Measurements from ENCODE around the gene DNM2. TPM values are rescaled to one million over a fixed set of nuclear protein-coding genes. Genes with fewer than 3 reads are reported as not detected.

Gene DNM2
- total RNA-seq, 1 donor: 102 TPM

DNA sequence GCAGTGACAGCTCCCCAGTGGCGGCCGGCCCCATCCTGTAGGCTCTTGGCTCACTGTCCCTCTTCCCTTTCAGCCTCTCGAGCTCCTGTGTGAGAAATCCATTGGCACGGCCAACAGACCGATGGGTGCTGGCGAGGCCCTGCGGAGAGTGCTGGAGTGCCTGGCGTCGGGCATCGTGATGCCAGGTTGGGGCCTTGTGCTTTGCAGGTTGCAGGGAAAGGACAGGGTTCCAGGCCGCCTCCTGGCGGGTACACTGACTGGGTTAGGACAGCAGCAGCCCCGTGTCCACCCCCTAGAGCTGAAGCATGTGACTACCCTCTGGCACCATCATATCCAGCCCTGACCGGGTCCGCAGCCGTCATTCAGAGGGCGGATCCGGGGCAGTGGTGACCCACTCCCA, 38.1 kb upstream of the DNM2 start:
- Histone ChIP-seq H3K4me2 (ENCODE audit: insufficient read depth, low read length) (no peak overlapping the region), H3K4me3 (ENCODE audit: insufficient read depth, low read length) (no peak overlapping the region), H3K27me3 (ENCODE audit: insufficient read depth, low read length) (no peaks in the 10 kb centered on the region), H3K79me2 (ENCODE audit: insufficient read depth, low read length) (peaks cover 87% of the 10 kb centered on the region), H3K9me3 (ENCODE audit: low read depth, low read length) (no peaks in the 10 kb centered on the region), H3K36me3 (ENCODE audit: insufficient read depth, low read length) (peaks cover 89% of the 10 kb centered on the region), H3K27ac (ENCODE audit: low read depth, low read length) (no peak overlapping the region), H3K4me1 (ENCODE audit: insufficient read depth, low read length) (no peaks in the 10 kb centered on the region), H4K20me1 (ENCODE audit: insufficient read depth, low read length) (peaks cover 48% of the 10 kb centered on the region), H2AFZ (ENCODE audit: low read length) (no peak overlapping the region)
- DNase-seq (ENCODE audit: insufficient read length, low spot score, missing footprints): peak; percentile 27
- TF ChIP-seq, protein P1, sequence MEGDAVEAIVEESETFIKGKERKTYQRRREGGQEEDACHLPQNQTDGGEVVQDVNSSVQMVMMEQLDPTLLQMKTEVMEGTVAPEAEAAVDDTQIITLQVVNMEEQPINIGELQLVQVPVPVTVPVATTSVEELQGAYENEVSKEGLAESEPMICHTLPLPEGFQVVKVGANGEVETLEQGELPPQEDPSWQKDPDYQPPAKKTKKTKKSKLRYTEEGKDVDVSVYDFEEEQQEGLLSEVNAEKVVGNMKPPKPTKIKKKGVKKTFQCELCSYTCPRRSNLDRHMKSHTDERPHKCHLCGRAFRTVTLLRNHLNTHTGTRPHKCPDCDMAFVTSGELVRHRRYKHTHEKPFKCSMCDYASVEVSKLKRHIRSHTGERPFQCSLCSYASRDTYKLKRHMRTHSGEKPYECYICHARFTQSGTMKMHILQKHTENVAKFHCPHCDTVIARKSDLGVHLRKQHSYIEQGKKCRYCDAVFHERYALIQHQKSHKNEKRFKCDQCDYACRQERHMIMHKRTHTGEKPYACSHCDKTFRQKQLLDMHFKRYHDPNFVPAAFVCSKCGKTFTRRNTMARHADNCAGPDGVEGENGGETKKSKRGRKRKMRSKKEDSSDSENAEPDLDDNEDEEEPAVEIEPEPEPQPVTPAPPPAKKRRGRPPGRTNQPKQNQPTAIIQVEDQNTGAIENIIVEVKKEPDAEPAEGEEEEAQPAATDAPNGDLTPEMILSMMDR (IDR thresholded peaks at IDR 0.05; ENCODE audit: extremely low read depth, low read depth, low read length): no peak

DNA sequence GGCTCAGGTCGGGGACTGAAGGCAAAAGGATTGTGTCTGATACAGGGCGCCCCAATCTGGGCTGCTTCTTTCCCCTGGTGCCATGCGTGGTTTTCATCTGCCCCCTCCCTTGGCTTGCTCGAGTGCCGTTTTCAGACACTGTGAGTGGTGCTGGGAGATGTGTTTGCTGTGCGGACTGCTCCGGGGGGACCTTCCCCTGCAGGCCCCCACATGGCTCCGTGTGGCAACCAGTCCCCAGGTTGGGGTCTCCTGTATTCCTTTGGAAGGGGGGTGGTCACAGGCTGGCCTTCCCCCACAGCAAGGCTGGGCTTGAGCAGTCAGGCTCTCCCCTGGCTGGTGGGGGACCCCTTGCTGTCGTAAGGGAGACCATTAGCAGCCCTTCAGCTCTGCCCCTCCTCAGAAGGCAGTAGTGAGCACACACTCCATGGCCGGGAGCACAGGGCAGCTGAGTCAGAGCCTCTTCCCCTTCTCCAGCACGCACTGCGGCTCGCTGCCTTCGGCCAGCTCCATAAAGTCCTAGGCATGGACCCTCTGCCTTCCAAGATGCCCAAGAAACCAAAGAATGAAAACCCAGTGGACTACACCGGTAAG, 37.2 kb upstream of the DNM2 start:
- Histone ChIP-seq H3K4me1 (ENCODE audit: insufficient read depth, low read length) (no peaks in the 10 kb centered on the region), H4K20me1 (ENCODE audit: insufficient read depth, low read length) (peaks cover 44% of the 10 kb centered on the region), H3K27me3 (ENCODE audit: insufficient read depth, low read length) (no peaks in the 10 kb centered on the region), H3K79me2 (ENCODE audit: insufficient read depth, low read length) (peaks cover 85% of the 10 kb centered on the region), H2AFZ (ENCODE audit: low read length) (no peak overlapping the region), H3K4me2 (ENCODE audit: insufficient read depth, low read length) (no peak overlapping the region), H3K36me3 (ENCODE audit: insufficient read depth, low read length) (peaks cover 94% of the 10 kb centered on the region), H3K9me3 (ENCODE audit: low read depth, low read length) (no peaks in the 10 kb centered on the region), H3K4me3 (ENCODE audit: insufficient read depth, low read length) (no peak overlapping the region), H3K27ac (ENCODE audit: low read depth, low read length) (no peak overlapping the region)
- TF ChIP-seq, protein P1 (IDR thresholded peaks at IDR 0.05; ENCODE audit: extremely low read depth, low read depth, low read length): no peak
- peak; percentile 35 for DNase-seq (ENCODE audit: insufficient read length, low spot score, missing footprints)

DNA sequence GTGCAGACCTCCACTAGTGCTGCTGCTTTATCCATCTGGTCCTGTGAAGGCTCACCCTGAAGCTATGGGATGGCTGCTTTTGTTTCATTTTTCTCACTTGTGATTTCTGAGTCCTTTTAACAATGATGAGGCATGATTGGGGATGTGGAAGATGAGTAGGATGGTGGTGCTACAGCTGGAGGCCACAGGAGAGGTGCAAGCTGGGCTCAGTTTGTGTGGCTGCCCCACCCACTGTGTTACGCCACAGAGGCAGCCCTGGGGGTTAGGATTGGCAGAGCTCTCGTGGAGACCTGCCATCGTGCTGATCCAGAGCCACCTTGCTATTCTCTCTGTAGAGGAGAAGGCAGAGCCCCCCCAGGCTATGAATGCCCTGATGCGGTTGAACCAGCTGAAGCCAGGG, 36.2 kb upstream of the DNM2 start:
- TF ChIP-seq, protein P1 (IDR thresholded peaks at IDR 0.05; ENCODE audit: extremely low read depth, low read depth, low read length): no peak
- H3K4me3 ChIP-seq (ENCODE audit: insufficient read depth, low read length): no peak overlapping the region
- no peak overlapping the region for H3K27ac ChIP-seq (ENCODE audit: low read depth, low read length)
- peaks cover 89% of the 10 kb centered on the region for H3K79me2 ChIP-seq (ENCODE audit: insufficient read depth, low read length)
- H3K36me3 ChIP-seq (ENCODE audit: insufficient read depth, low read length): peaks cover 95% of the 10 kb centered on the region
- no peak overlapping the region for H3K4me2 ChIP-seq (ENCODE audit: insufficient read depth, low read length)
- H2AFZ ChIP-seq (ENCODE audit: low read length): no peak overlapping the region
- H4K20me1 ChIP-seq (ENCODE audit: insufficient read depth, low read length): peaks cover 46% of the 10 kb centered on the region
- no peaks in the 10 kb centered on the region for H3K9me3 ChIP-seq (ENCODE audit: low read depth, low read length)
- H3K4me1 ChIP-seq (ENCODE audit: insufficient read depth, low read length): peaks cover 5% of the 10 kb centered on the region
- DNase-seq (ENCODE audit: insufficient read length, low spot score, missing footprints): peak; percentile 27
- H3K27me3 ChIP-seq (ENCODE audit: insufficient read depth, low read length): no peaks in the 10 kb centered on the region

DNA sequence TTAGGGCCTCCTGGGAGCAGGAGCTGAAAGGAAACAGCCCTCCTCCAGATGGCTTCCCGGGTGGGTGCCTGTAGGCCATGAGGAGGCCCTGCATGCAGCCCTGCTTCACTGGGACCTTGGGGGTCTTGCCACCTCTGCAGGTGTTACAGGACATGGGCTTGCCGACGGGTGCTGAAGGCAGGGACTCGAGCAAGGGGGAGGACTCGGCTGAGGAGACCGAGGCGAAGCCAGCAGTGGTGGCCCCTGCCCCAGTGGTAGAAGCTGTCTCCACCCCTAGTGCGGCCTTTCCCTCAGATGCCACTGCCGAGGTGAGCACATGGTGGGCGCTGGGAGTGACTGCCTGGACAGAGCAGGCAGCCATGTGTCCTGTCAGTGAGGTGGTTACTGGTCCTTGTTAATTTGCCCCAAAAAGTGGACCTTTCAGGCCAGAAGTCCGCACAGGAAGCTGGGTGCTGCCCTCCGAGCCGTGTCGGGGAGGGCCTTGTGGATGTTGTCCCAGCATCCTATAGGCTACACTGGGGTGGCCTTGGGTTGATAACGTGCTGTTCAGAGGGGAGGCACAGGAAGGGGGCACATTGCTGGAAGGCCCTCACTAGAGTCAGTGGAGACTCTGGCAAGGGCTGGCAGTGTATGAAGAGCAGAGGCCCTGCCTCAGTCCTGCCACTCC, 35.3 kb upstream of the DNM2 start:
- Histone ChIP-seq H3K4me2 (ENCODE audit: insufficient read depth, low read length) (no peak overlapping the region), H3K27me3 (ENCODE audit: insufficient read depth, low read length) (no peaks in the 10 kb centered on the region), H3K4me3 (ENCODE audit: insufficient read depth, low read length) (no peak overlapping the region), H3K9me3 (ENCODE audit: low read depth, low read length) (no peaks in the 10 kb centered on the region), H3K4me1 (ENCODE audit: insufficient read depth, low read length) (peaks cover 5% of the 10 kb centered on the region), H4K20me1 (ENCODE audit: insufficient read depth, low read length) (peaks cover 51% of the 10 kb centered on the region), H3K79me2 (ENCODE audit: insufficient read depth, low read length) (peaks cover 85% of the 10 kb centered on the region), H2AFZ (ENCODE audit: low read length) (no peak overlapping the region), H3K27ac (ENCODE audit: low read depth, low read length) (no peak overlapping the region), H3K36me3 (ENCODE audit: insufficient read depth, low read length) (peaks cover 93% of the 10 kb centered on the region)
- TF ChIP-seq, protein P1 (IDR thresholded peaks at IDR 0.05; ENCODE audit: extremely low read depth, low read depth, low read length): no peak
- peak; percentile 44 for DNase-seq (ENCODE audit: insufficient read length, low spot score, missing footprints)

Data from osteoblast (primary cell).